ENCODE results near the gene CDC42BPB. TPM values are rescaled to one million over a fixed set of nuclear protein-coding genes. Genes with fewer than 3 reads are reported as not detected.

The CDC42BPB gene
- total RNA-seq, 1 experiment from 2014 or later: 84.4 TPM

GRCh38 chr14:102926104-102926503 lies 131.2 kb downstream of the CDC42BPB start:
- no peak for DNase-seq (ENCODE audit: low read depth, low spot score)
- ChIA-PET POLR2A (no interaction called here), CTCF (no interaction called here)
- no peaks in the 10 kb centered on the region for H3K36me3 ChIP-seq (ENCODE audit: control insufficient read depth, insufficient read depth, low read length)
- no peaks in the 10 kb centered on the region for H3K9me3 ChIP-seq (ENCODE audit: control insufficient read depth, insufficient read depth, low read depth, low read length)
- no peak for TF ChIP-seq REST (IDR thresholded peaks at IDR 0.05; ENCODE audit: insufficient read depth in 1 of 2, low read depth in 2 of 2, low read length in 1 of 2)
- TF ChIP-seq SIN3A (IDR thresholded peaks at IDR 0.05; ENCODE audit: borderline replicate concordance, insufficient read depth, low read depth, low read length): no peak
- no peak for TF ChIP-seq POLR2AphosphoS5 (IDR thresholded peaks at IDR 0.05; ENCODE audit: low read depth, low read length)
- no peak for TF ChIP-seq TCF7L2 (IDR thresholded peaks at IDR 0.05; ENCODE audit: low read depth, low read length)
- no peak for TF ChIP-seq CTCF (IDR thresholded peaks at IDR 0.05)
- intact Hi-C loops (cut with micrococcal nuclease; ENCODE audit: unreplicated experiment) (no loop called here), in situ Hi-C loops (cut with HindIII; ENCODE audit: low pct_unique_long_range_greater_than_20kb, low sequenced_read_pairs) (no loop called here)
- no peak overlapping the region for H3K4me3 ChIP-seq (ENCODE audit: low read depth in 2 of 2, low read length in 2 of 2)
- H3K27me3 ChIP-seq (ENCODE audit: control insufficient read depth, insufficient read depth, low read length): no peaks in the 10 kb centered on the region
- no TSS peak for BruUV-seq (replicated peaks)
- no peak for ATAC-seq
- no peak overlapping the region for H3K27ac ChIP-seq (ENCODE audit: low read length)
- peaks cover 2% of the 10 kb centered on the region; the same call in 1 of the 2 replicates for H3K4me1 ChIP-seq (ENCODE audit: control insufficient read depth, insufficient read depth, low read length)

GRCh38 chr14:102925646-102926045 lies 131.7 kb downstream of the CDC42BPB start:
- ChIA-PET POLR2A (no interaction called here), CTCF (no interaction called here)
- intact Hi-C loops (cut with micrococcal nuclease; ENCODE audit: unreplicated experiment) (no loop called here), in situ Hi-C loops (cut with HindIII; ENCODE audit: low pct_unique_long_range_greater_than_20kb, low sequenced_read_pairs) (no loop called here)
- Histone ChIP-seq H3K9me3 (ENCODE audit: control insufficient read depth, insufficient read depth, low read depth, low read length) (no peaks in the 10 kb centered on the region), H3K36me3 (ENCODE audit: control insufficient read depth, insufficient read depth, low read length) (no peaks in the 10 kb centered on the region), H3K27ac (ENCODE audit: low read length) (no peak overlapping the region), H3K4me3 (ENCODE audit: low read depth in 2 of 2, low read length in 2 of 2) (no peak overlapping the region), H3K27me3 (ENCODE audit: control insufficient read depth, insufficient read depth, low read length) (no peaks in the 10 kb centered on the region), H3K4me1 (ENCODE audit: control insufficient read depth, insufficient read depth, low read length) (peaks cover 2% of the 10 kb centered on the region; the same call in 1 of the 2 replicates)
- BruUV-seq (replicated peaks): no TSS peak
- no peak for TF ChIP-seq TCF7L2 (IDR thresholded peaks at IDR 0.05; ENCODE audit: low read depth, low read length)
- TF ChIP-seq SIN3A (IDR thresholded peaks at IDR 0.05; ENCODE audit: borderline replicate concordance, insufficient read depth, low read depth, low read length): no peak
- TF ChIP-seq POLR2AphosphoS5 (IDR thresholded peaks at IDR 0.05; ENCODE audit: low read depth, low read length): no peak
- TF ChIP-seq CTCF (IDR thresholded peaks at IDR 0.05): no peak
- no peak for ATAC-seq
- DNase-seq (ENCODE audit: low read depth, low spot score): no peak

All from Panc1 (cell line).